ENCODE data around the gene CDKN2AIPNL.
"Not testable (repeated sequence)": the region's sequence is repeated elsewhere in the genome, so short reads cannot be mapped to it uniquely, and the experiment has no call there.

- TF ChIP-seq CTCF (conservative IDR thresholded peaks at IDR 0.05; ENCODE audit: low read depth, low read length); EZH2phosphoT487 (IDR thresholded peaks at IDR 0.05; ENCODE audit: borderline replicate concordance, low read length); EZH2 (IDR thresholded peaks at IDR 0.05; ENCODE audit: low read length, unreplicated experiment): not testable (repeated sequence)
These were observed 38.0 kb downstream of the CDKN2AIPNL start for GRCh38 chr5:134373633-134374032.

All from PC-3 (cell line).